Measurements from ENCODE around the gene GNA15.
"Not testable (repeated sequence)": the region's sequence is repeated elsewhere in the genome, so short reads cannot be mapped to it uniquely, and the experiment has no call there.

Gene GNA15

DNA sequence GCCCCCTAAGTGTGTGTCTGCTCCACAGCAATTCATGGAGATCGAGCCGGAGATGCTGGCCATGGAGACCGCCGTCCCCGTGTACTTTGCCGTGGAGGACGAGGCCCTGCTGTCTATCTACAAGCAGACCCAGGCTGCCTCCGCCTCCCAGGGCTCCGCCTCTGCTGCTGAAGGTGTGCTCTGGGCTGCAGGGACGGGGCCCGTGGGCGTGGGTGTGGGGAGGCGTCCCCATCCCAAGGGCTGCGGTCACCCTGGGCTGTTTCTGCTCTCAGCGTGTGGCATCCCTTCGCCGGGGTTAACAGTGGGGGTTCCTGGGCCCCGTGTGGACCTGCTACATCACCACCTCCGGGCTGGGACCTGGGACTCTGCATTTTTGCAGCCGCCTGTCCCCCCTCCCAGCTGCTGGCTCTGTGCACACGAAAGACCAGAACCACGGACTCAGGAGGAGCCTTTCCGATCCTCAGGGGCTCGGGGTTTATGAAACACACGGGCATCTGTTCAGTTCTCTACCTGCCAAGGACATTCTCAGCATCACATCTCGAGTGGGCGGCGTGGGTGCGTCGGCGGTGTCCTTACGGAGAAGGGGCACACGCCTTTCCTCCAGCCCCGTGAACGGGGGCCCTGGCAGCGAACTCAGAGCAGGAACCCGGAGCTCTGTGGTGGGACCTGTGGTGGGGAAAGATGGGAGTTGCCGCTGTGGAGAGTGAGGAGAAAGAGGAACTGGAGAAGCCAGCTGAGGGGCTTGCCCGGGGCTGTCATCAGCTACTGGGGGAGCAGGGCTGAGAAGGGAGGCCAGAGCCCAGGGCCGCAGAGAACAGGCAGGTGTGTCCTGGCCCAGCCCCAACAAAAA lies 57.6 kb downstream of the GNA15 start:
- no peak for DNase-seq

- DNase-seq = no peak
These were observed 58.6 kb downstream of the GNA15 start for GRCh38 chr19:3194106-3195087.

DNA sequence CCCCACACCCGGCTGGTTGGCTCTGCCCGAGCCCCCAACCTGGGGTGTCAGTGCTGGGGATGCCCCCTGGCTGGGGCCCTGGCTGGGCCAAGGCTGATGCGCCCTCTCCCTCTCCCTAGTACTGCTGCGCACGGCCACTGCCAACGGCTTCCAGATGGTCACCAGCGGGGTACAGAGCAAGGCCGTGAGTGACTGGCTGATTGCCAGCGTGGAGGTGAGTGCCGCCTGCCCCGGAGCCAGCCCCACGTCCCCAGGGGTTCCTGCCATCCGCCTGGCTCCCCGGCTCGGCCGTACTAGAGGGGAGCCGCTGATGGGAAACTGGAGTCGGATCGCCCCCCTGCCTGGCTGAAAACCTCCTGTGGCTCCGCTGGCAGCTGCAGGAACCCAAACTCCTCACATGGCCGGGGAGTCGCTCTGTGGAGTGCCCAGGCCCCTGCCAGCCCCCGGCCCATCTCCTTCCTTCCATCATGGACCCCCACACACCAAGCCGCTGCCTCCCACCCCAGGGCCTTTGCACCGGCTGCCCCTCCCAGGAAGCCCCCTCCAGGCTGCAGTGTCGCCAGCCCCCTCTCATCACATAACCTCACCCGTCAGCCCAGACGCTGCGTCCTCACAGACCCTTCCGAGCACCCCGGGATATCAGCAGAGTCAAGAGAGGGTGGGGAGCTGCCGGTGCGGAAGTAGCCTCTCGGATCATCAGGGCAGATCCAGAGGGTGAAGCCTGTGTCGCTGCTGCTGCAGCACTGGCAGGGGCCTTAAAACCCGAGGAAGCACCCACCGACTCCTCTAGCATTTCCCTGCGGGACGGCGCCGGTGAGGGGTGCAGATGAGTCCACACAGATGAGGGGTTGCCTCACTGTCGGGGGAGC lies 60.5 kb downstream of the GNA15 start:
- DNase-seq = no peak

DNA sequence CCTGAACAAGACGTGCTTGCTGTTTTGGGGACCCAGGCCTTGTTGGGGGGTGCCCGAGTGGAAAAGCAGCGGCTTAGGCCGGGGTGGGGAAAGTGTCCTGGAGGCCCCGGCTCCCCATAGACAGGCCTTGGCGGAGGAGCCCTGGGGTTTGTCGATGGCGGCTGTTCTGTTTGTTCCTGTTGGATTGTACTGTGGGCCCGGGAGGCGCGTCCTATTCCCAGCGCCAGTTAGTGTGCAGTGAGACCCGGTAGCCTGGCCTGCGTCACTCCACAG lies 61.0 kb downstream of the GNA15 start:
- DNase-seq = no peak

DNA sequence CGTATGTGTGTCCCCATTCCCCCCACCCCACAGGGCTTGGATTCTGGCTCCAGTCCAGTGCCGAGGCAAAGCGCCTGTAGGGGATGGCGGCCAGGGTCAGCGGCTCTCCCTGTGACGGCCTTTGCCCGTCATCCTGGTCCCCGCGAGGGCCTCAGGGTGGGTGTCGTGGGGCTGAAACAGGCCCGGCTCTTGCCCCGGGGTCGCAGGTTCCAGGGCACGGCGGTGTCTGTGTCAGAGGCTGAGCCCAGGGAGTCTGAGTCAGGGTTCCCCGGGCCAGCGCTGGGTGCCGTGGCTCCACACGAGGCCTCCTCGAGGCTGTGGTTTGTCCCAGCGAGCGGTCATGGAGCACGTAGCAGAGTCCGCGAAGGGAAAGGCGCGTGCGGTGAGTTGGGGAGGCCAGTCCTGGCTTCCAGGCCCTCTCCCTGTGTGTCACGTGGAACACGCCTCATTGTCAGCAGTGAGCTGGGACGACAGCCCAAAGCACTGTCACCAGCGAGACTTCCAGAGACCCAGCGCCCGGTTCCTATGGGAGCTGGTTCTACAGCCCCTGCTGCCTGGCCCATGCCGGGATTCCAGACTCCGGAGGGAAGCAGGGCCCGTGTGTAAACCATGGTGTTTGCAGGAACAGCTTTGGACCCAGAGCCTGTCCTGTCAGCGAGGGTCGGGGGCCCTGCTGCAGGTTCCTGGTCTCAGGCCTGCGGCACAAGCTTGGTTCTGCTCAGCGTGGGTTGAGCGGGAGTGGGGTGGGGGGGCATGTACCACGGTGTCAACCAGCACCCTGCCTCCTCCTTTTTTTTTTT lies 63.3 kb downstream of the GNA15 start:
- DNase-seq = no peak

DNA sequence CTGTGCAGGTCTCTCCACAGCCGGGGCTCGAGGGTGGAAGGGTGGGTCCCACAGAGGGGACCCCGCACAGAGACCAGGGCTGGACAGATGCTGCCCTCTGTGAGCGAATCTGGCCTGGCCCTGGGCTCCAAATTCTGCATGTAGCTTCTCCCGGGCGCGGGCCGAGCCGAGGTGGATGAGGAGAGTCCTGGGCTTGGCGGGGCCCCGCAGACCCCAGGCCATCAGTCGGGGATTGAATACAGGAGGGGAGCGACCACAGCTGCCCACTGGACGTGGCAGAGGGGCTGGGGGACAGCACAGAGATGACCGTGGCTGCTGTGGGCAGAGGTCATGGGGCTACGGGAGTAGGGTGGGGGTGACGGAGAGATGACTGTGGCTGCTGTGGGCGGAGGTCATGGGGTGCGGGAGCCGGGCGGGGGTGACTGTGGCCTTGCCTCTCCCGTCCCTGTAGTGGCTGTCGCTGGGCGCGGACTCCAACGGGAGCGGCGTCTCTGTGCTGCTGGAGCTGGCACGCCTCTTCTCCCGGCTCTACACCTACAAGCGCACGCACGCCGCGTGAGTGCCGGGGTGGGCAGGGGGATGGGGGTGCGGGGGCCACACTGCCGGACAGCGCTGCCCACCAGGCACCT lies 65.4 kb downstream of the GNA15 start:
- DNase-seq = no peak

DNA sequence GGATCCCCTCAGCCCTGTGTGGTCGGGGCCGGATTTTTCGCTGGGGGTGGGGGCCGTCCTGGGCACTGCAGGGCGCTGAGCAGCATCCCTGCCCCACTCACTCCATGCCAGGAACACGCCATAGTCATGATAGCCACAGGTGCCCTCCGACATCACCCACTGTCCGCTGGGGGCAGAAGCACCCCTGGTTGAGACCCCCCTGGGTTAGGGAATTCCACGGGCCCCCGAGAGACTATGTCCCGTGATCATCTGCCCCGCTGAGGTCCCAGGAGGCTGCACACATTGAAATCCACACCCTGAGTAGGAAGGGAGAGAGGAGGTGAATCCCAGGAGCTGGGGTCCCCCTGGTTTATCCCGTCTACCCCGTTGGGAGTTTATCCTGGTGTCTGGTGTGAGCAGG lies 66.1 kb downstream of the GNA15 start:
- no peak for DNase-seq

GRCh38 chr19:3202346-3202745 lies 66.5 kb downstream of the GNA15 start:
- no peak for DNase-seq

DNA sequence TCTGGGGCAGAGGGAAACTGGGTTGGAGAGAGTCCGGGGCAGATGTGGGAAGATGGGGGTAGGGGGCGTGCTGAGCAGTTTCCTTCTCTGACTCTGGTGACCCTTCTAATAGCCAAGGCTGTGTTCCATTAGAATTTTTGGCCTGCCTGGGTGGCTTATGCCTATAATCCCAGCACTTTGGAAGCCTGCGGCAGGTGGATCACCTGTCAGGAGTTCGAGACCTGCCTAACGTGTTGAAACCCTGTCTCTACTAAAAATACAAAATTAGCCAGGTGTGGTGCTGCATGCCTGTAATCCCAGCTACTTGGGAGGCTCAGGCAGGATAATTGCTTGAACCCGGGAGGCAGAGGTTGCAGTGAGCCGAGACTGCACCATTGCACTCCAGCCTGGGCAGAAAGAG lies 67.1 kb downstream of the GNA15 start:
- DNase-seq = not testable (repeated sequence)

- no peak for DNase-seq
These were observed 68.2 kb downstream of the GNA15 start for GRCh38 chr19:3203805-3204645.

DNA sequence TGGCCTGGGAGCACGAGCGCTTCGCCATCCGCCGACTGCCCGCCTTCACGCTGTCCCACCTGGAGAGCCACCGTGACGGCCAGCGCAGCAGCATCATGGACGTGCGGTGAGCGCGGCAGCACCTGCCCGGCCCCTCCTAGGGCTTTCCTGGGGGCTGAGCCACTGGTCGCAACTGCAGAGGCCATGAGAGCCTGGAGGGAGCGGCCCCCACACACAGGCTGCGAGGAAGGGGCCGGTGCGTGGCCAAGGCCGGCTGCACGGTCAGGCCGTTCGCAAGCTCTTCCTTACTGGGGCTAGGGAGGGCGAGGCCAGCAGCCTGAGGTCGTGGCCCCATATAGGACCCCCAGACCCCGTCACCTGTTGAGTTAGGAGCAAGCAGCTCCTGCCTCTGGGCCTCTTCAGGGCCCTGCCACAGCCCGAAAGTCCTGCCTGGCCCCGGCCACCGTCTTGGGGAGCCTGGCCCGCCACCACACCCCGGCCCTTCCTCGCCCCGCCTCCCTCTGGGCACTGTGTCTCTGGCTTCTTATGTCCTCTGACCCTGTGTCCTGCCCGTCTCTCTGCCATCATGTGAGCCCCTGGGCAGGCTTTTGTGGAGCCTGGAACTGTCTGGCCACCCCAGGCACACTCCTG lies 68.9 kb downstream of the GNA15 start:
- no peak for DNase-seq

GRCh38 chr19:3206216-3206953 lies 70.6 kb downstream of the GNA15 start:
- DNase-seq = no peak

DNA sequence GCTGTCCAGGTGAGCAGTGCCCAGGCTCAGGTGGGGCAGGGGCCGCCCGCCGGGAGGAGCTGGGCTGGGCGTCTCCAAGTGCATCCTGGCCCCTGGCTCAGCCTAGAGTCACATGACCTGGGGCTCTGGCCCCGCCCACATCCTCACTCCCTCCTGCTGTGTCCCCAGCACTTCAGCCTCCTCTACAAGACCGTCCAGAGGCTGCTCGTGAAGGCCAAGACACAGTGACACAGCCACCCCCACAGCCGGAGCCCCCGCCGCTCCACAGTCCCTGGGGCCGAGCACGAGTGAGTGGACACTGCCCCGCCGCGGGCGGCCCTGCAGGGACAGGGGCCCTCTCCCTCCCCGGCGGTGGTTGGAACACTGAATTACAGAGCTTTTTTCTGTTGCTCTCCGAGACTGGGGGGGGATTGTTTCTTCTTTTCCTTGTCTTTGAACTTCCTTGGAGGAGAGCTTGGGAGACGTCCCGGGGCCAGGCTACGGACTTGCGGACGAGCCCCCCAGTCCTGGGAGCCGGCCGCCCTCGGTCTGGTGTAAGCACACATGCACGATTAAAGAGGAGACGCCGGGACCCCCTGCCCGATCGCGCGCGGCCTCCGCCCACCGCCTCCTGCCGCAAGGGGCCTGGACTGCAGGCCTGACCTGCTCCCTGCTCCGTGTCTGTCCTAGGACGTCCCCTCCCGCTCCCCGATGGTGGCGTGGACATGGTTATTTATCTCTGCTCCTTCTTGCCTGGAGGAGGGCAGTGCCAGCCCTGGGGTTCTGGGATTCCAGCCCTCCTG lies 71.8 kb downstream of the GNA15 start:
- no peak for DNase-seq

- DNase-seq = no peak
These were observed 72.7 kb downstream of the GNA15 start for GRCh38 chr19:3208317-3209207.

GRCh38 chr19:3210347-3211017 lies 74.6 kb downstream of the GNA15 start:
- DNase-seq = no peak

GRCh38 chr19:3211191-3211590 lies 75.4 kb downstream of the GNA15 start:
- no peak for DNase-seq

- DNase-seq = no peak
These were observed 77.3 kb downstream of the GNA15 start for GRCh38 chr19:3213159-3213558.
